Activated CD4-positive, alpha-beta T cell treated with anti-CD3 and anti-CD28 coated beads, Interleukin-2, amount 50 U/mL, for 16 hours (primary cell): ENCODE measurements around the gene POU2F1.
"Not testable (repeated sequence)": the region's sequence is repeated elsewhere in the genome, so short reads cannot be mapped to it uniquely, and the experiment has no call there.

Experiments used
- DNase-seq: peaks from one replicate; pipeline ENCODE4 v3.0.0-alpha.2; 2020

The POU2F1 gene

GRCh38 chr1:167231873-167232450 is 11.3 kb downstream of the POU2F1 start:
- DNase-seq: no peak

GRCh38 chr1:167232801-167233200 is 12.1 kb downstream of the POU2F1 start:
- DNase-seq: no peak

GRCh38 chr1:167233373-167233772 is 12.7 kb downstream of the POU2F1 start:
- DNase-seq: no peak

GRCh38 chr1:167237000-167237399 is 16.3 kb downstream of the POU2F1 start:
- no peak for DNase-seq

- DNase-seq: no peak
These were observed 18.0 kb downstream of the POU2F1 start for GRCh38 chr1:167238713-167239112.

- no peak for DNase-seq
These were observed 18.6 kb downstream of the POU2F1 start for GRCh38 chr1:167239257-167239656.

GRCh38 chr1:167244244-167244643 is 23.6 kb downstream of the POU2F1 start:
- no peak for DNase-seq

GRCh38 chr1:167245168-167245567 is 24.5 kb downstream of the POU2F1 start:
- DNase-seq: not testable (repeated sequence)

GRCh38 chr1:167246971-167247370 is 26.3 kb downstream of the POU2F1 start:
- no peak for DNase-seq

GRCh38 chr1:167247754-167248153 is 27.1 kb downstream of the POU2F1 start:
- no peak for DNase-seq

- DNase-seq: no peak
These were observed 28.3 kb downstream of the POU2F1 start for GRCh38 chr1:167248707-167249642.

- peak; percentile 55 for DNase-seq
These were observed 29.0 kb downstream of the POU2F1 start for GRCh38 chr1:167249702-167250101.

- no peak for DNase-seq
These were observed 29.8 kb downstream of the POU2F1 start for GRCh38 chr1:167250482-167250881.

GRCh38 chr1:167251472-167251871 is 30.8 kb downstream of the POU2F1 start:
- no peak for DNase-seq

GRCh38 chr1:167252986-167253385 is 32.3 kb downstream of the POU2F1 start:
- DNase-seq: no peak

GRCh38 chr1:167258858-167259257 is 38.2 kb downstream of the POU2F1 start:
- DNase-seq: no peak

GRCh38 chr1:167262836-167263235 is 42.1 kb downstream of the POU2F1 start:
- DNase-seq: no peak

- no peak for DNase-seq
These were observed 42.7 kb downstream of the POU2F1 start for GRCh38 chr1:167263344-167263743.

GRCh38 chr1:167263819-167264464 is 43.3 kb downstream of the POU2F1 start:
- no peak for DNase-seq

- no peak for DNase-seq
These were observed 46.3 kb downstream of the POU2F1 start for GRCh38 chr1:167266965-167267364.

GRCh38 chr1:167268347-167268787 is 47.7 kb downstream of the POU2F1 start:
- DNase-seq: no peak

- DNase-seq: no peak
These were observed 49.8 kb downstream of the POU2F1 start for GRCh38 chr1:167270349-167271092.

GRCh38 chr1:167272369-167272957 is 51.8 kb downstream of the POU2F1 start:
- no peak for DNase-seq
